ENCODE results near the gene TGFBRAP1.

DNA sequence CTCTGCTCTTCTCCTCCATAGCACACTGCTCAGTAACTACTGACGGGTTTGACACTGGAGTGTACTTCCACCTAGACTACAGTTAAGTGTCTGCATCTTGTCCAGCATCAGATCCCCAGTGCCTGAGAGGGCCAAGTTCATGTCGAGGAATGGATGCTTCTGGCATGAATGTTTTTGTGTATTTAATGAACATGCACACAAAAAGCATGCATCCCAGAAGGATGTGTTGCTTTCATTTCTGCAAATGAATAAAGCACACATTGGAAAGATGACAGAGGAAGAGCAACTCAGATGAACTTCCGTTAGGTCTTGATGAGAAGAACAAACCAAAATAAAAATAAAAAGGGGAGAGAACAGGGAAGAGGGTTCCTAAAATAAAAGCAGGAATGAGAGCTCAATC lies 35.7 kb upstream of the TGFBRAP1 start:
- no peak for TF ChIP-seq SP1 (IDR thresholded peaks at IDR 0.05)
- TF ChIP-seq FOXA1 (IDR thresholded peaks at IDR 0.05): no peak
- no peak for TF ChIP-seq ELF4 (IDR thresholded peaks at IDR 0.05)
- TF ChIP-seq SUZ12 (IDR thresholded peaks at IDR 0.05): no peak
- TF ChIP-seq HDGF (IDR thresholded peaks at IDR 0.05; ENCODE audit: borderline replicate concordance): no peak
- no peak for TF ChIP-seq TARDBP (IDR thresholded peaks at IDR 0.05)
- TF ChIP-seq FOXM1 (IDR thresholded peaks at IDR 0.05; ENCODE audit: borderline replicate concordance): no peak
- no peak for TF ChIP-seq ARNT (IDR thresholded peaks at IDR 0.05)
- no peak for TF ChIP-seq ZNF384 (IDR thresholded peaks at IDR 0.05)
- TF ChIP-seq FOXK2 (IDR thresholded peaks at IDR 0.05): no peak
- no peak for TF ChIP-seq PKNOX1 (IDR thresholded peaks at IDR 0.05)
- TF ChIP-seq LEF1 (IDR thresholded peaks at IDR 0.05; ENCODE audit: borderline replicate concordance): no peak

Data from HEK293T (cell line).